Heart left ventricle (tissue), 16 donors: Measurements from ENCODE around the gene IZUMO1R. TPM values are rescaled to one million over a fixed set of nuclear protein-coding genes. Genes with fewer than 3 reads are reported as not detected.
A peak's percentile ranks its signal among the peaks of the same experiment; 100 is the strongest.

Source experiments
- ATAC-seq, 4 donors: fragments of 200-7000 bp; cut with Tn5 transposase; one replicate each; pipeline ENCODE4 v1.9.1; 2020 to 2022; ENCODE audit warnings: moderate library complexity in 4 of 4, mild to moderate bottlenecking in 3 of 4, moderate number of reproducible peaks in 1 of 4
- DNase-seq, 5 donors: peaks; one replicate each; pipeline ENCODE4 v3.0.0-alpha.2; 2020
- H3K27ac ChIP-seq, 12 donors: fragments of 200-600 bp; sonication (generic) in 4 of 12; one replicate each; pipeline versions ENCODE4 v1.5.0 to v1.8.0; 2016 to 2022; ENCODE audit warnings: mild to moderate bottlenecking in 2 of 12
- H3K27me3 ChIP-seq, 9 donors: fragments of 200-600 bp; sonication (generic) in 2 of 9; one replicate each; pipeline versions ENCODE4 v1.5.1 to v1.8.0; 2016 to 2022; ENCODE audit warnings: mild to moderate bottlenecking in 3 of 9
- H3K36me3 ChIP-seq, 9 donors: fragments of 200-600 bp; sonication (generic) in 2 of 9; one replicate each; pipeline versions ENCODE4 v1.5.0 to v1.8.0; 2018 to 2022; ENCODE audit warnings: mild to moderate bottlenecking in 2 of 9
- H3K4me1 ChIP-seq, 12 donors: fragments of 200-600 bp; sonication (generic) in 4 of 12; one replicate each; pipeline versions ENCODE4 v1.5.0 to v1.8.0; 2016 to 2022; ENCODE audit warnings: mild to moderate bottlenecking in 3 of 12
- H3K4me3 ChIP-seq, 12 donors: fragments of 200-600 bp; sonication (generic) in 4 of 12; one replicate each; pipeline versions ENCODE4 v1.5.0 to v1.8.0; 2017 to 2022; ENCODE audit warnings: mild to moderate bottlenecking in 9 of 12, moderate library complexity in 4 of 12
- H3K9me3 ChIP-seq, 12 donors: fragments of 200-600 bp; sonication (generic) in 4 of 12; one replicate each; pipeline versions ENCODE4 v1.5.0 to v1.8.0; 2016 to 2022; ENCODE audit warnings: mild to moderate bottlenecking in 1 of 12
- CTCF ChIP-seq, 12 donors: fragments of 200-600 bp; sonication (generic) in 4 of 12; IDR thresholded peaks; one replicate each; pipeline versions ENCODE4 v1.5.0 to v1.8.0; 2018 to 2022; ENCODE audit warnings: antibody characterized with exemption in 12 of 12, mild to moderate bottlenecking in 5 of 12
- POLR2A ChIP-seq, 2 donors: fragments of 450-650 bp; IDR thresholded peaks; one replicate each; pipeline ENCODE4 v1.6.1; 2017; ENCODE audit warnings: antibody characterized with exemption in 2 of 2, mild to moderate bottlenecking in 2 of 2, moderate library complexity in 2 of 2
- WGBS, 4 donors: extraction: QIAGEN DNeasy Blood & Tissue Kit in 2 of 4; methylation state at CpG; one replicate each; pipeline versions ENCODE4 v1.1.5 to v1.1.7; 2013 to 2018; 5-methylcytosine and 5-hydroxymethylcytosine counted together
- intact Hi-C, 10 donors: fragments of 100-400 bp; cut with DNase I; formaldehyde crosslinking; loops; one replicate each; pipeline versions ENCODE4 v1.11.1 to v1.14.2; 2022
- polyA plus RNA-seq, 2 donors: library from polyadenylated mRNA; stranded (reverse); fragments of 200-250 nt; gene quantifications; one replicate each; pipeline ENCODE4 v1.2.3, GENCODE V29; 2013
- total RNA-seq, 9 donors: library from RNA; depleted of rRNA in 2 of 9; stranded (reverse); fragments of >200 nt in 2 of 9; fragmentation: NEBNext Ultra II Directional in 3 of 9; extraction: Animal tissue kit (Norgen Biotek cat#: 25700) in 3 of 9; gene quantifications; one replicate each; pipeline versions ENCODE4 v1.1.0 to v1.2.4, GENCODE V29; 2016 to 2023
- donor health status: ischemic (EF 13 %, LVEDD 7.1; RV severe dilation, severe dysfunction).
- donor health status: healthy with polysubstance abuse.
- donor health status: DM: no; HTN: yes; CAD: no.
- donor health status: DM: no; HTN: no; CAD: no.
- donor health status: ischemic (EF 25% LVEDD 6.9; RV normal size, moderate dysfunction).
- donor health status: ischemic (EF 25% LVEDD 5.7; RV mildly dilated, moderate dysfunction).
- donor health status: healthy.
- donor health status: DM: yes; HTN: yes; CAD: no.
- donor health status: ischemic (EF 35%, LVEDD 5.7; RV mildly dilated, moderate dysfunction).
- donor health status: nonischemic (EF 11% LVEDD 7.7; RV severe dilation, severe dysfunction).
- donor health status: DM: yes; HTN: yes; CAD: no.
- donor health status: PGD.
- donor health status: ischemic (EF 29% LVEDD 5.4; RV normal size, mild dysfunction).
- donor health status: nonischemic (EF 23%, LVEDD 6.1; RV moderate dilation, normal function).

IZUMO1R gene
- total and polyA plus RNA-seq, 11 donors = not detected

GRCh38 chr11:94305146-94305545 is 766 bp downstream of the IZUMO1R start:
- intact Hi-C loops = no loop called here
- Histone ChIP-seq H3K27ac (peak overlapping the region in 7 of 12 donors; percentile 39 to 70 (median 54)), H3K27me3 (no peaks in the 10 kb centered on the region), H3K4me3 (no peak overlapping the region), H3K9me3 (no peaks in the 10 kb centered on the region), H3K36me3 (no peaks in the 10 kb centered on the region), H3K4me1 (peaks cover 0 to 22% (median 3%) of the 10 kb centered on the region in 12 donors)
- 42 to 55% (median 49%) methylated on average over 1 of the region's 1 CpG for WGBS, 4 donors
- TF ChIP-seq CTCF (IDR thresholded peaks at IDR 0.05) = no peak
- DNase-seq (no peak), ATAC-seq (no peak)

- peaks cover 0 to 22% (median 3%) of the 10 kb centered on the region in 12 donors for H3K4me1 ChIP-seq
- no peaks in the 10 kb centered on the region for H3K27me3 ChIP-seq
- TF ChIP-seq POLR2A (IDR thresholded peaks at IDR 0.05) (no peak), CTCF (IDR thresholded peaks at IDR 0.05) (no peak)
- intact Hi-C loops = no loop called here
- H3K9me3 ChIP-seq = no peaks in the 10 kb centered on the region
- H3K27ac ChIP-seq = no peak overlapping the region
- no peak for DNase-seq
- no peaks in the 10 kb centered on the region for H3K36me3 ChIP-seq
- no peak for ATAC-seq
- WGBS, 4 donors = 88 to 93% (median 91%) methylated on average over 13 to 14 of the region's 14 CpGs
- H3K4me3 ChIP-seq = no peak overlapping the region
Observed at GRCh38 chr11:94307101-94307791, 2.9 kb downstream of the IZUMO1R start.

GRCh38 chr11:94308024-94308423 is 3.6 kb downstream of the IZUMO1R start:
- no peak for TF ChIP-seq POLR2A (IDR thresholded peaks at IDR 0.05)
- no peak for TF ChIP-seq CTCF (IDR thresholded peaks at IDR 0.05)
- no peak for ATAC-seq
- Histone ChIP-seq H3K4me1 (peaks cover 0 to 22% (median 3%) of the 10 kb centered on the region in 12 donors), H3K27me3 (no peaks in the 10 kb centered on the region), H3K36me3 (no peaks in the 10 kb centered on the region), H3K4me3 (no peak overlapping the region), H3K27ac (no peak overlapping the region), H3K9me3 (no peaks in the 10 kb centered on the region)
- WGBS, 4 donors = 79 to 89% (median 84%) methylated on average over 5 of the region's 5 CpGs
- intact Hi-C loops = no loop called here
- DNase-seq = no peak

GRCh38 chr11:94309757-94310156 is 5.4 kb downstream of the IZUMO1R start:
- H3K4me1 ChIP-seq = peaks cover 0 to 7% (median 0%) of the 10 kb centered on the region in 12 donors
- no peak overlapping the region for H3K4me3 ChIP-seq
- H3K27ac ChIP-seq = no peak overlapping the region
- no peaks in the 10 kb centered on the region for H3K36me3 ChIP-seq
- WGBS, 4 donors = 48 to 63% (median 58%) methylated on average over 1 of the region's 1 CpG
- H3K27me3 ChIP-seq = no peaks in the 10 kb centered on the region
- ATAC-seq (no peak), DNase-seq (no peak)
- TF ChIP-seq POLR2A (IDR thresholded peaks at IDR 0.05) (no peak), CTCF (IDR thresholded peaks at IDR 0.05) (no peak)
- intact Hi-C loops = no loop called here
- H3K9me3 ChIP-seq = no peaks in the 10 kb centered on the region
